Measurements from ENCODE around the gene HTRA3. TPM values are rescaled to one million over a fixed set of nuclear protein-coding genes. Genes with fewer than 3 reads are reported as not detected.

The HTRA3 gene
- total RNA-seq, 1 experiment from 2014 or later = 0.64 TPM

GRCh38 chr4:8235686-8236085 is 33.9 kb upstream of the HTRA3 start:
- intact Hi-C loops (cut with micrococcal nuclease; ENCODE audit: unreplicated experiment) = no loop called here
- BruUV-seq (replicated peaks) = no TSS peak
- Histone ChIP-seq H3K9me3 (ENCODE audit: low read depth, low read length, poor library complexity, severe bottlenecking) (no peaks in the 10 kb centered on the region), H3K36me3 (ENCODE audit: insufficient read depth, low read length, poor library complexity, severe bottlenecking) (no peaks in the 10 kb centered on the region), H3K27ac (ENCODE audit: low read depth, low read length, poor library complexity, severe bottlenecking) (no peak overlapping the region), H3K4me1 (ENCODE audit: insufficient read depth, low read length, poor library complexity, severe bottlenecking) (no peaks in the 10 kb centered on the region), H3K4me3 (ENCODE audit: low read depth, low read length, poor library complexity, severe bottlenecking) (no peak overlapping the region), H3K27me3 (replicated peaks; ENCODE audit: insufficient read depth, low read depth, low read length, poor library complexity) (no peaks in the 10 kb centered on the region)
- TF ChIP-seq CTCF (conservative IDR thresholded peaks at IDR 0.05; ENCODE audit: low read depth, low read length) = no peak
- ChIA-PET CTCF (no interaction called here), POLR2A (ENCODE audit: low non-redundant PET) (no interaction called here)
- DNase-seq (ENCODE audit: low spot score) = no peak

GRCh38 chr4:8236106-8236919 is 33.2 kb upstream of the HTRA3 start:
- Histone ChIP-seq H3K27me3 (replicated peaks; ENCODE audit: insufficient read depth, low read depth, low read length, poor library complexity) (no peaks in the 10 kb centered on the region), H3K9me3 (ENCODE audit: low read depth, low read length, poor library complexity, severe bottlenecking) (no peaks in the 10 kb centered on the region), H3K27ac (ENCODE audit: low read depth, low read length, poor library complexity, severe bottlenecking) (no peak overlapping the region), H3K4me3 (ENCODE audit: low read depth, low read length, poor library complexity, severe bottlenecking) (no peak overlapping the region), H3K4me1 (ENCODE audit: insufficient read depth, low read length, poor library complexity, severe bottlenecking) (no peaks in the 10 kb centered on the region), H3K36me3 (ENCODE audit: insufficient read depth, low read length, poor library complexity, severe bottlenecking) (no peaks in the 10 kb centered on the region)
- intact Hi-C loops (cut with micrococcal nuclease; ENCODE audit: unreplicated experiment) = no loop called here
- no peak for TF ChIP-seq EZH2 (IDR thresholded peaks at IDR 0.05; ENCODE audit: borderline replicate concordance, low read depth, low read length, poor library complexity, severe bottlenecking)
- no peak for TF ChIP-seq CTCF (conservative IDR thresholded peaks at IDR 0.05; ENCODE audit: low read depth, low read length)
- ChIA-PET POLR2A (ENCODE audit: low non-redundant PET) (no interaction called here), CTCF (no interaction called here)
- DNase-seq (ENCODE audit: low spot score) = no peak
- no TSS peak for BruUV-seq (replicated peaks)

- H3K27ac ChIP-seq (ENCODE audit: low read depth, low read length, poor library complexity, severe bottlenecking) = no peak overlapping the region
- no TSS peak for BruUV-seq (replicated peaks)
- TF ChIP-seq CTCF (conservative IDR thresholded peaks at IDR 0.05; ENCODE audit: low read depth, low read length) = no peak
- TF ChIP-seq EZH2 (IDR thresholded peaks at IDR 0.05; ENCODE audit: borderline replicate concordance, low read depth, low read length, poor library complexity, severe bottlenecking) = no peak
- H3K9me3 ChIP-seq (ENCODE audit: low read depth, low read length, poor library complexity, severe bottlenecking) = no peaks in the 10 kb centered on the region
- no peaks in the 10 kb centered on the region for H3K36me3 ChIP-seq (ENCODE audit: insufficient read depth, low read length, poor library complexity, severe bottlenecking)
- no peak overlapping the region for H3K4me3 ChIP-seq (ENCODE audit: low read depth, low read length, poor library complexity, severe bottlenecking)
- ChIA-PET POLR2A (ENCODE audit: low non-redundant PET) (no interaction called here), CTCF (interaction anchor here (0.9 kb wide), 1 partner anchor 60 kb away, joined by 6 read pairs; no protein-coding TSS in a partner anchor)
- no peak for DNase-seq (ENCODE audit: low spot score)
- intact Hi-C loops (cut with micrococcal nuclease; ENCODE audit: unreplicated experiment) = no loop called here
- H3K4me1 ChIP-seq (ENCODE audit: insufficient read depth, low read length, poor library complexity, severe bottlenecking) = no peaks in the 10 kb centered on the region
- no peaks in the 10 kb centered on the region for H3K27me3 ChIP-seq (replicated peaks; ENCODE audit: insufficient read depth, low read depth, low read length, poor library complexity)
These were observed 32.7 kb upstream of the HTRA3 start for GRCh38 chr4:8236920-8237195.
